ENCODE results near the gene ATP10A. TPM values are rescaled to one million over a fixed set of nuclear protein-coding genes. Genes with fewer than 3 reads are reported as not detected.

The ATP10A gene
- total RNA-seq, 2 experiments from 2014 or later: 0.06 TPM; not detected in 1

- H3K9me2 ChIP-seq (ENCODE audit: insufficient read depth, low read length): no peaks in the 10 kb centered on the region
- H4K20me1 ChIP-seq (ENCODE audit: insufficient read depth, low read length): no peaks in the 10 kb centered on the region
- H3K4me3 ChIP-seq (ENCODE audit: low read depth, low read length, poor library complexity, severe bottlenecking): no peak overlapping the region
- DNase-seq (ENCODE audit: low spot score): no peak
- peaks cover under 1% of the 10 kb centered on the region for H3K4me1 ChIP-seq (ENCODE audit: insufficient read depth, low read length, poor library complexity, severe bottlenecking)
- POLR2A ChIA-PET: no interaction called here
- intact Hi-C loops (cut with micrococcal nuclease; ENCODE audit: unreplicated experiment): no loop called here
- BruUV-seq (replicated peaks): no TSS peak
- H2AFZ ChIP-seq (ENCODE audit: low read length): no peak overlapping the region
- no peaks in the 10 kb centered on the region for H3K36me3 ChIP-seq (ENCODE audit: insufficient read depth, low read length)
- H3K9me3 ChIP-seq (ENCODE audit: low read length): no peaks in the 10 kb centered on the region
- no peak overlapping the region for H3K27ac ChIP-seq (ENCODE audit: low read depth, low read length, poor library complexity, severe bottlenecking)
- H3K79me2 ChIP-seq (ENCODE audit: insufficient read depth, low read depth, low read length): no peaks in the 10 kb centered on the region
- TF ChIP-seq, protein P1, sequence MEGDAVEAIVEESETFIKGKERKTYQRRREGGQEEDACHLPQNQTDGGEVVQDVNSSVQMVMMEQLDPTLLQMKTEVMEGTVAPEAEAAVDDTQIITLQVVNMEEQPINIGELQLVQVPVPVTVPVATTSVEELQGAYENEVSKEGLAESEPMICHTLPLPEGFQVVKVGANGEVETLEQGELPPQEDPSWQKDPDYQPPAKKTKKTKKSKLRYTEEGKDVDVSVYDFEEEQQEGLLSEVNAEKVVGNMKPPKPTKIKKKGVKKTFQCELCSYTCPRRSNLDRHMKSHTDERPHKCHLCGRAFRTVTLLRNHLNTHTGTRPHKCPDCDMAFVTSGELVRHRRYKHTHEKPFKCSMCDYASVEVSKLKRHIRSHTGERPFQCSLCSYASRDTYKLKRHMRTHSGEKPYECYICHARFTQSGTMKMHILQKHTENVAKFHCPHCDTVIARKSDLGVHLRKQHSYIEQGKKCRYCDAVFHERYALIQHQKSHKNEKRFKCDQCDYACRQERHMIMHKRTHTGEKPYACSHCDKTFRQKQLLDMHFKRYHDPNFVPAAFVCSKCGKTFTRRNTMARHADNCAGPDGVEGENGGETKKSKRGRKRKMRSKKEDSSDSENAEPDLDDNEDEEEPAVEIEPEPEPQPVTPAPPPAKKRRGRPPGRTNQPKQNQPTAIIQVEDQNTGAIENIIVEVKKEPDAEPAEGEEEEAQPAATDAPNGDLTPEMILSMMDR (conservative IDR thresholded peaks at IDR 0.05; ENCODE audit: low read length): no peak
- TF ChIP-seq EZH2phosphoT487 (IDR thresholded peaks at IDR 0.05; ENCODE audit: borderline replicate concordance, low read depth, low read length): no peak
- no peak overlapping the region for H3K4me2 ChIP-seq (ENCODE audit: low read length)
- CTCF ChIA-PET (ENCODE audit: unreplicated experiment): no interaction called here
Measured at GRCh38 chr15:25887870-25888269, 24.7 kb upstream of the ATP10A start.

- H3K36me3 ChIP-seq (ENCODE audit: insufficient read depth, low read length): no peaks in the 10 kb centered on the region
- no peaks in the 10 kb centered on the region for H3K9me3 ChIP-seq (ENCODE audit: low read length)
- POLR2A ChIA-PET: no interaction called here
- intact Hi-C loops (cut with micrococcal nuclease; ENCODE audit: unreplicated experiment): no loop called here
- no TSS peak for BruUV-seq (replicated peaks)
- DNase-seq (ENCODE audit: low spot score): no peak
- H3K9me2 ChIP-seq (ENCODE audit: insufficient read depth, low read length): no peaks in the 10 kb centered on the region
- no peaks in the 10 kb centered on the region for H4K20me1 ChIP-seq (ENCODE audit: insufficient read depth, low read length)
- H3K4me2 ChIP-seq (ENCODE audit: low read length): no peak overlapping the region
- H3K27ac ChIP-seq (ENCODE audit: low read depth, low read length, poor library complexity, severe bottlenecking): no peak overlapping the region
- H3K79me2 ChIP-seq (ENCODE audit: insufficient read depth, low read depth, low read length): no peaks in the 10 kb centered on the region
- H3K4me1 ChIP-seq (ENCODE audit: insufficient read depth, low read length, poor library complexity, severe bottlenecking): no peaks in the 10 kb centered on the region
- TF ChIP-seq EZH2phosphoT487 (IDR thresholded peaks at IDR 0.05; ENCODE audit: borderline replicate concordance, low read depth, low read length): no peak
- TF ChIP-seq, protein P1 (conservative IDR thresholded peaks at IDR 0.05; ENCODE audit: low read length): no peak
- H3K4me3 ChIP-seq (ENCODE audit: low read depth, low read length, poor library complexity, severe bottlenecking): no peak overlapping the region
- no peak overlapping the region for H2AFZ ChIP-seq (ENCODE audit: low read length)
- CTCF ChIA-PET (ENCODE audit: unreplicated experiment): no interaction called here
Measured at GRCh38 chr15:25886498-25887140, 23.5 kb upstream of the ATP10A start.

DNA sequence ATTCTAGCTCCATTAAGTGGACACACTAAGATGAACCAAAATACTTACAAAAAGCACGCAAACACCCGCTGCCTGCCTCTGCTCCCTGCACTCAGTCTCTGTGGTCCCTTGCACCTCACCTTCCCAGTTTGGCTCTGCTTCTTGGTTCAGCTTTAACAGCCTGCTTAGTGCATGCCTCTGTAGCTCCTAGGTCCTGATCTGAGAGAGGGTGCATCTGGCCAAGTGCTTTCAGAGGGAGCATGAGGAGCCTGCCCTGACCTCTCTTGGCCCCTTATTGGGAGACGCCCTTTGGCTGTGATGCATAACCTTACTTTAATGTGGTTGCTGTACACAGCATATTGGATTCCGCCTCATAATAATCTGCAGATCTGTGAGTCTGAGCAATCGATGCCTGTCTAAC, 21.2 kb upstream of the ATP10A start:
- POLR2A ChIA-PET: no interaction called here
- Histone ChIP-seq H3K9me3 (ENCODE audit: low read length) (no peaks in the 10 kb centered on the region), H4K20me1 (ENCODE audit: insufficient read depth, low read length) (no peaks in the 10 kb centered on the region), H3K27ac (ENCODE audit: low read depth, low read length, poor library complexity, severe bottlenecking) (no peak overlapping the region), H2AFZ (ENCODE audit: low read length) (no peak overlapping the region), H3K36me3 (ENCODE audit: insufficient read depth, low read length) (no peaks in the 10 kb centered on the region), H3K4me2 (ENCODE audit: low read length) (no peak overlapping the region), H3K79me2 (ENCODE audit: insufficient read depth, low read depth, low read length) (no peaks in the 10 kb centered on the region), H3K9me2 (ENCODE audit: insufficient read depth, low read length) (no peaks in the 10 kb centered on the region), H3K4me3 (ENCODE audit: low read depth, low read length, poor library complexity, severe bottlenecking) (no peak overlapping the region), H3K4me1 (ENCODE audit: insufficient read depth, low read length, poor library complexity, severe bottlenecking) (no peaks in the 10 kb centered on the region)
- no peak for TF ChIP-seq EZH2phosphoT487 (IDR thresholded peaks at IDR 0.05; ENCODE audit: borderline replicate concordance, low read depth, low read length)
- TF ChIP-seq, protein P1 (conservative IDR thresholded peaks at IDR 0.05; ENCODE audit: low read length): no peak
- intact Hi-C loops (cut with micrococcal nuclease; ENCODE audit: unreplicated experiment): no loop called here
- BruUV-seq (replicated peaks): no TSS peak
- CTCF ChIA-PET (ENCODE audit: unreplicated experiment): no interaction called here
- no peak for DNase-seq (ENCODE audit: low spot score)
